Nephron progenitor cell (in vitro differentiated cells): Measurements from ENCODE around the gene RPL18.
A peak's percentile ranks its signal among the peaks of the same experiment; 100 is the strongest.

Experiments used
- DNase-seq: peaks from one replicate; pipeline ENCODE4 v3.0.0; 2021
- H3K27ac Mint-ChIP-seq: 2 replicates; pipeline ENCODE4 v1.8.0; 2021; ENCODE audit warnings: mild to moderate bottlenecking, moderate library complexity, mixed read lengths
- H3K27me3 Mint-ChIP-seq: 2 replicates; pipeline ENCODE4 v1.8.0; 2021; ENCODE audit warnings: mild to moderate bottlenecking, low read depth, mixed read lengths; ENCODE audit not compliant: poor library complexity
- H3K36me3 Mint-ChIP-seq: 2 replicates; pipeline ENCODE4 v1.8.0; 2021; ENCODE audit warnings: low read depth, mixed read lengths
- H3K4me1 Mint-ChIP-seq: 2 replicates; pipeline ENCODE4 v1.8.0; 2021; ENCODE audit warnings: mixed read lengths
- H3K4me3 Mint-ChIP-seq: 2 replicates; pipeline ENCODE4 v1.8.0; 2021; ENCODE audit warnings: mild to moderate bottlenecking, moderate library complexity, mixed read lengths
- H3K9me3 Mint-ChIP-seq: 2 replicates; pipeline ENCODE4 v1.8.0; 2021; ENCODE audit warnings: mild to moderate bottlenecking, moderate library complexity, mixed read lengths
- CTCF ChIP-seq: fragments of 200-600 bp; sonication (generic); IDR thresholded peaks from 2 replicates; pipeline ENCODE4 v1.5.0; 2021; ENCODE audit warnings: antibody characterized with exemption

The RPL18 gene

DNA sequence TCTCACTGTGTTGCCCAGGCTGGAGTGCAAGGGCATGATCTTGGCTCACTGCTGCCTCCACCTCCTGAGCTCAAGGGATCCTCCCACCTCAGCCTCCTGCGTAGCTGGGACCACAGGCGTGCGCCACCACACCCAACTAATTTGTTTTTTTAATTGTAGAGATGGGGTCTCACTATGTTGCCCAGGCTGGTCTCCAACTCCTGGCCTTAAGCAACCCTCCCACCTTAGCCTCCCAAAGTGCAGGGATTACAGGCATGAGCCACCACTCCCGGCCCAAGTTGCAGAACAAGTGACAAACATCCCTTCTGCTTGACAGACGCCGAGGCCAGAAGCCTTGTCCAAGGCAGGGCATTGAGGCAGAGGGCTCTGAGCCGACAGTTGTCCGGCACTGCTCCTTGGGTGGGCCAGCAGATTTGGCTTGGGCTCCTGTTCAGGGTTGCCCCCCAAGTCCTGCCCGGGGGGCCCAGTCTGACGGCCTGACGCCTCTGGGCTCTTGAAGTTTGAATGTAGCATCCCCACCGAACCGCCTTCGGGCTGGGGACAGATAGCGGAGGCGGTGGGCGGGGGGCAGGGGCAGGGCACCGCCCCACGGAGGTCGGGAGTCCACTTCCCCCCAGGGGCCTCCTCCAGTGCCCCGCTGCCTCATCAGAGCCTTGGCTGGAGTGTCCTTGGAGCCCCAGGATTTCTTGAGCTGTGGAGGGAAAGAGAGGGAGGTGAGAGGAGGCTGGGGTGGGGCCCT lies 18.1 kb downstream of the RPL18 start:
- H3K27me3 Mint-ChIP-seq = peaks cover under 1% of the 10 kb centered on the region
- H3K9me3 Mint-ChIP-seq = no peaks in the 10 kb centered on the region
- no peak for DNase-seq
- H3K4me1 Mint-ChIP-seq = peaks cover 13% of the 10 kb centered on the region
- no peak overlapping the region for H3K27ac Mint-ChIP-seq
- TF ChIP-seq CTCF = no peak
- H3K36me3 Mint-ChIP-seq = no peaks in the 10 kb centered on the region
- no peak overlapping the region for H3K4me3 Mint-ChIP-seq

GRCh38 chr19:48598996-48599700 lies 19.8 kb downstream of the RPL18 start:
- Mint-ChIP-seq H3K9me3 (no peaks in the 10 kb centered on the region), H3K27me3 (no peaks in the 10 kb centered on the region), H3K27ac (no peak overlapping the region), H3K36me3 (no peaks in the 10 kb centered on the region), H3K4me3 (no peak overlapping the region), H3K4me1 (peaks cover 13% of the 10 kb centered on the region)
- TF ChIP-seq CTCF = no peak
- no peak for DNase-seq

DNA sequence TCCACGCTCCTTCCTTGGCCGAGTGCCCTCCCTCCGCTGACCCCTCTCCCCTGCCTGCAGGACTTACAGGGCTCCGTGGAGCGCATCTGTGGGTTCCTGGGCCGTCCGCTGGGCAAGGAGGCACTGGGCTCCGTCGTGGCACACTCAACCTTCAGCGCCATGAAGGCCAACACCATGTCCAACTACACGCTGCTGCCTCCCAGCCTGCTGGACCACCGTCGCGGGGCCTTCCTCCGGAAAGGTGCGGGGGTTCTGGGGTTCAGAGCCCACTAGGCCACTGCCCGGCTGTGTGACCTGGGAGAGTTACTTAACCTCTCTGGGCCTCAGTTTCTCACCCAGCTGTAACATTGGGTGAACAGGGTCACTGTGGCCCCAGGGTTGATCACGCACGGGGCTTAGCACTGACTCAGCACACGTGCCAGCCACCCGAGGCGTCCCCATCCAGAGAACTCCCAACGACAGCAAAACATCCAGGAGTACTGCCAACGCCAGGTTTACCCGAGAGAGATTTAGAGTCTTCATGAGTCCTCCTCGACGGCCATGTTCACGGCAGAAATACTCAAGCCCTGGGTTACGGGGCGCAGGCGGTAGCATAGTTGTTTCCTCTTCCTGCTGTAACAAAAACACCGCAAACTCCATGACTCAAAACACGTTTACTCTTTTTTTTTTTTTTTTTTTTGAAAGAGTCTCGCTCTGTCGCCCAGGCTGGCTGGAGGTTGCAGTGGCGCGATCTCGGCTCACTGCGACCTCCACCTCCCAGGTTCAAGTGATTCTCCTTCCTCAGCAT lies 22.1 kb downstream of the RPL18 start:
- no peak overlapping the region for H3K27ac Mint-ChIP-seq
- H3K4me3 Mint-ChIP-seq = no peak overlapping the region
- no peak for DNase-seq
- H3K27me3 Mint-ChIP-seq = peaks cover 7% of the 10 kb centered on the region
- TF ChIP-seq CTCF = no peak
- H3K4me1 Mint-ChIP-seq = peaks cover 10% of the 10 kb centered on the region
- no peaks in the 10 kb centered on the region for H3K9me3 Mint-ChIP-seq
- no peaks in the 10 kb centered on the region for H3K36me3 Mint-ChIP-seq

- no peak for TF ChIP-seq CTCF
- H3K27ac Mint-ChIP-seq = peak overlapping the region; percentile 39
- H3K9me3 Mint-ChIP-seq = no peaks in the 10 kb centered on the region
- no peak overlapping the region for H3K4me3 Mint-ChIP-seq
- peaks cover 10% of the 10 kb centered on the region for H3K4me1 Mint-ChIP-seq
- no peak for DNase-seq
- H3K36me3 Mint-ChIP-seq = no peaks in the 10 kb centered on the region
- peaks cover 11% of the 10 kb centered on the region for H3K27me3 Mint-ChIP-seq
Measured at GRCh38 chr19:48596237-48596636, 22.7 kb downstream of the RPL18 start.

- H3K4me1 Mint-ChIP-seq = peaks cover 10% of the 10 kb centered on the region
- DNase-seq = no peak
- no peak overlapping the region for H3K27ac Mint-ChIP-seq
- H3K27me3 Mint-ChIP-seq = peaks cover 15% of the 10 kb centered on the region
- H3K9me3 Mint-ChIP-seq = no peaks in the 10 kb centered on the region
- H3K4me3 Mint-ChIP-seq = no peak overlapping the region
- no peak for TF ChIP-seq CTCF
- H3K36me3 Mint-ChIP-seq = no peaks in the 10 kb centered on the region
Measured at GRCh38 chr19:48595833-48596232, 23.1 kb downstream of the RPL18 start.
